SJCRH30 (cell line): ENCODE measurements around the gene CD163L1. TPM values are rescaled to one million over a fixed set of nuclear protein-coding genes. Genes with fewer than 3 reads are reported as not detected.
"Not testable (repeated sequence)": the region's sequence is repeated elsewhere in the genome, so short reads cannot be mapped to it uniquely, and the experiment has no call there.

Experiments
- DNase-seq, 2 experiments: peaks; one replicate each; pipeline ENCODE4 v3.0.0-alpha.2; 2015 to 2020
- H3K27ac ChIP-seq: fragments of 250-450 bp; sonication (Bioruptor Pico); 2 replicates; pipeline ENCODE4 v1.5.1; 2020; ENCODE audit warnings: mild to moderate bottlenecking, moderate library complexity
- H3K27me3 ChIP-seq: fragments of 250-450 bp; sonication (Bioruptor Pico); 2 replicates; pipeline ENCODE4 v1.5.1; 2020; ENCODE audit warnings: mild to moderate bottlenecking, moderate library complexity
- H3K36me3 ChIP-seq: fragments of 250-450 bp; sonication (Bioruptor Pico); 2 replicates; pipeline ENCODE4 v1.5.1; 2020; ENCODE audit warnings: mild to moderate bottlenecking, moderate library complexity
- H3K4me1 ChIP-seq: fragments of 250-450 bp; sonication (Bioruptor Pico); 2 replicates; pipeline ENCODE4 v1.5.1; 2020; ENCODE audit warnings: mild to moderate bottlenecking, moderate library complexity
- H3K4me3 ChIP-seq: fragments of 250-450 bp; sonication (Bioruptor Pico); 2 replicates; pipeline ENCODE4 v1.5.1; 2020; ENCODE audit warnings: mild to moderate bottlenecking, moderate library complexity
- H3K9me3 ChIP-seq: fragments of 250-450 bp; sonication (Bioruptor Pico); replicated peaks from 2 replicates; pipeline ENCODE4 v1.5.1; 2020; ENCODE audit warnings: mild to moderate bottlenecking, moderate library complexity
- total RNA-seq: library from RNA; depleted of rRNA; stranded (reverse); fragments of >200 nt; shearing (Covaris generic); gene quantifications from 2 replicates; pipeline ENCODE4 v1.2.3, GENCODE V29; 2014

The CD163L1 gene
- total RNA-seq, 1 experiment from 2014 or later = 11.4 TPM

- H3K27ac ChIP-seq, DNase-seq, H3K27me3 ChIP-seq, H3K9me3 ChIP-seq, H3K4me1 ChIP-seq, H3K36me3 ChIP-seq, H3K4me3 ChIP-seq: not testable (repeated sequence)
Measured at GRCh38 chr12:7438291-7438995, 5.5 kb downstream of the CD163L1 start.

GRCh38 chr12:7437494-7437893, 6.5 kb downstream of the CD163L1 start:
- H3K4me3 ChIP-seq, H3K36me3 ChIP-seq, H3K27me3 ChIP-seq, DNase-seq, H3K4me1 ChIP-seq, H3K27ac ChIP-seq, H3K9me3 ChIP-seq: not testable (repeated sequence)

GRCh38 chr12:7434670-7435069, 9.3 kb downstream of the CD163L1 start:
- no peak for DNase-seq
- no peak overlapping the region for H3K27ac ChIP-seq
- no peaks in the 10 kb centered on the region for H3K4me1 ChIP-seq
- H3K36me3 ChIP-seq = no peaks in the 10 kb centered on the region
- H3K9me3 ChIP-seq = no peaks in the 10 kb centered on the region; the same call in 1 of the 2 replicates
- no peak overlapping the region for H3K4me3 ChIP-seq
- H3K27me3 ChIP-seq = no peaks in the 10 kb centered on the region

GRCh38 chr12:7433276-7433822, 10.6 kb downstream of the CD163L1 start:
- no peak overlapping the region for H3K4me3 ChIP-seq
- no peaks in the 10 kb centered on the region for H3K27me3 ChIP-seq
- H3K9me3 ChIP-seq = no peaks in the 10 kb centered on the region; the same call in 1 of the 2 replicates
- DNase-seq = no peak
- no peaks in the 10 kb centered on the region for H3K36me3 ChIP-seq
- H3K27ac ChIP-seq = no peak overlapping the region
- no peaks in the 10 kb centered on the region for H3K4me1 ChIP-seq

GRCh38 chr12:7431993-7432685, 11.8 kb downstream of the CD163L1 start:
- H3K27me3 ChIP-seq = no peaks in the 10 kb centered on the region
- H3K36me3 ChIP-seq = no peaks in the 10 kb centered on the region
- H3K4me1 ChIP-seq = no peaks in the 10 kb centered on the region
- H3K4me3 ChIP-seq = no peak overlapping the region
- no peak overlapping the region for H3K27ac ChIP-seq
- H3K9me3 ChIP-seq = no peaks in the 10 kb centered on the region; the same call in 1 of the 2 replicates
- no peak for DNase-seq

- no peaks in the 10 kb centered on the region for H3K9me3 ChIP-seq
- H3K4me3 ChIP-seq = no peak overlapping the region
- 0 out of 2 replicates have a peak, but pooled peaks cover 2% of the 10 kb centered on the region for H3K4me1 ChIP-seq
- peaks cover 2% of the 10 kb centered on the region; the same call in 1 of the 2 replicates for H3K27me3 ChIP-seq
- DNase-seq = peak in 1 of 2 experiments; percentile 1
- no peaks in the 10 kb centered on the region for H3K36me3 ChIP-seq
- H3K27ac ChIP-seq = no peak overlapping the region
Measured at GRCh38 chr12:7411343-7411742, 32.6 kb downstream of the CD163L1 start.

- Histone ChIP-seq H3K27ac (no peak overlapping the region), H3K36me3 (no peaks in the 10 kb centered on the region), H3K9me3 (no peaks in the 10 kb centered on the region), H3K4me3 (no peak overlapping the region), H3K4me1 (no peaks in the 10 kb centered on the region), H3K27me3 (peaks cover 2% of the 10 kb centered on the region; the same call in 1 of the 2 replicates)
- no peak for DNase-seq
Measured at GRCh38 chr12:7404275-7404674, 39.7 kb downstream of the CD163L1 start.

- no peak overlapping the region for H3K27ac ChIP-seq
- peaks cover 2% of the 10 kb centered on the region; the same call in 1 of the 2 replicates for H3K27me3 ChIP-seq
- no peak overlapping the region for H3K4me3 ChIP-seq
- no peak for DNase-seq
- H3K4me1 ChIP-seq = no peaks in the 10 kb centered on the region
- no peaks in the 10 kb centered on the region for H3K36me3 ChIP-seq
- H3K9me3 ChIP-seq = no peaks in the 10 kb centered on the region
Measured at GRCh38 chr12:7403466-7403865, 40.5 kb downstream of the CD163L1 start.

- Histone ChIP-seq H3K36me3 (no peaks in the 10 kb centered on the region), H3K4me3 (no peak overlapping the region), H3K9me3 (no peaks in the 10 kb centered on the region), H3K27me3 (no peaks in the 10 kb centered on the region), H3K27ac (no peak overlapping the region), H3K4me1 (no peaks in the 10 kb centered on the region)
- DNase-seq = no peak
Measured at GRCh38 chr12:7399089-7399488, 44.9 kb downstream of the CD163L1 start.

- H3K27me3 ChIP-seq = no peaks in the 10 kb centered on the region
- H3K27ac ChIP-seq = no peak overlapping the region
- no peaks in the 10 kb centered on the region for H3K9me3 ChIP-seq
- no peaks in the 10 kb centered on the region for H3K36me3 ChIP-seq
- H3K4me1 ChIP-seq = no peaks in the 10 kb centered on the region
- DNase-seq = no peak
- no peak overlapping the region for H3K4me3 ChIP-seq
Measured at GRCh38 chr12:7396418-7396817, 47.5 kb downstream of the CD163L1 start.

GRCh38 chr12:7395950-7396349, 48.0 kb downstream of the CD163L1 start:
- Histone ChIP-seq H3K4me1 (no peaks in the 10 kb centered on the region), H3K36me3 (no peaks in the 10 kb centered on the region), H3K27ac (no peak overlapping the region), H3K27me3 (no peaks in the 10 kb centered on the region), H3K9me3 (no peaks in the 10 kb centered on the region), H3K4me3 (no peak overlapping the region)
- no peak for DNase-seq

- Histone ChIP-seq H3K27me3 (no peaks in the 10 kb centered on the region), H3K4me1 (no peaks in the 10 kb centered on the region), H3K27ac (no peak overlapping the region), H3K9me3 (no peaks in the 10 kb centered on the region), H3K4me3 (no peak overlapping the region), H3K36me3 (no peaks in the 10 kb centered on the region)
- DNase-seq = no peak
Measured at GRCh38 chr12:7387289-7387688, 56.7 kb downstream of the CD163L1 start.

- Histone ChIP-seq H3K9me3 (no peaks in the 10 kb centered on the region), H3K27ac (no peak overlapping the region), H3K4me1 (no peaks in the 10 kb centered on the region), H3K27me3 (no peaks in the 10 kb centered on the region), H3K36me3 (no peaks in the 10 kb centered on the region), H3K4me3 (no peak overlapping the region)
- no peak for DNase-seq
Measured at GRCh38 chr12:7383157-7383556, 60.8 kb downstream of the CD163L1 start.

GRCh38 chr12:7376196-7376595, 67.8 kb downstream of the CD163L1 start:
- Histone ChIP-seq H3K4me1 (peaks cover 10% of the 10 kb centered on the region), H3K27me3 (no peaks in the 10 kb centered on the region), H3K9me3 (no peaks in the 10 kb centered on the region), H3K36me3 (no peaks in the 10 kb centered on the region), H3K27ac (no peak overlapping the region), H3K4me3 (no peak overlapping the region)
- DNase-seq = no peak

- Histone ChIP-seq H3K36me3 (no peaks in the 10 kb centered on the region), H3K9me3 (no peaks in the 10 kb centered on the region), H3K4me3 (no peak overlapping the region), H3K4me1 (peaks cover 10% of the 10 kb centered on the region), H3K27me3 (no peaks in the 10 kb centered on the region), H3K27ac (no peak overlapping the region)
- no peak for DNase-seq
Measured at GRCh38 chr12:7375145-7375543, 68.8 kb downstream of the CD163L1 start.
